Stimulated activated CD4-positive, alpha-beta T cell treated with anti-CD3 and anti-CD28 coated beads, Interleukin-1b, Interleukin-23, amount 100 ng/mL, for 4 hours (primary cell): Measurements from ENCODE around the gene HNRNPR.
"Not testable (repeated sequence)": the region's sequence is repeated elsewhere in the genome, so short reads cannot be mapped to it uniquely, and the experiment has no call there.

Source experiments
- DNase-seq, 2 donors: peaks; one replicate each; pipeline ENCODE4 v3.0.0-alpha.2; 2020; ENCODE audit warnings: low read depth in 2 of 2

HNRNPR gene

DNA sequence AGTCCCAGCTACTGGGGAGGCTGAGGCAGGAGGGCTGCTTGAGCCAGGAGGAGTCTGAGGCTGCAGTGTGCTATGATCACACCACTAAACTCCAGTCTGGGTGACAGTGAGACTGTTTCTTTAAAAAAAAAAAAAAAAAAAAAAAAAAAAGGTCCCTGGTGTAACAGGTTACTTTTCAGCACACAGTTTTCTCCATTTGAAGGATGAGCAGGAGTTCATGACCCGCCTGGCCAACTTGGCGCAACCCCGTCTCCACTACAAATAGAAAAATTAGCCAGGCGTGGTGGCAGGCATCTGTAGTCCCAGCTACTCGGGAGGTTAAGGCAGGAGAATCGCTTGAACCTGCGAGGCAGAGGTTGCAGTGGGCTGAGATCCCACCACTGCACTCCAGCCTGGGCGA, 12.4 kb downstream of the HNRNPR start:
- DNase-seq, result no peak

DNA sequence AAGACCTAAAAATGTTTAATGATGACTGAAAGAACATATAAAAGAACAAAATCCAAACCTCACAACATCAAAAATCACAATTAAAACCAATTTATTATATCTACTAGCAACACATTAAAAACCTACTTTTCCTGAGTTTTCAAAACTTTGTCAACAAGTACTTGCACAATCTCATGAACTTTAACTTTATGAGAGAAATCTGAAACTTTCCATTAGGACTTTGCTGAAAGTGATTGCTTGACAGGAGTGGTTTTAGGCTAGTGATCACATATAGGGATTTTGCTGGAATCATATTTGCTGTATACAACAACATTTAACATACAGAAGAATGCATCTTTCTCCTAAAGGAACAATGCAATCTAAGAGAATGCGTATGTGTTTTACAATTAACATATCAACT, 13.2 kb downstream of the HNRNPR start:
- no peak for DNase-seq

DNA sequence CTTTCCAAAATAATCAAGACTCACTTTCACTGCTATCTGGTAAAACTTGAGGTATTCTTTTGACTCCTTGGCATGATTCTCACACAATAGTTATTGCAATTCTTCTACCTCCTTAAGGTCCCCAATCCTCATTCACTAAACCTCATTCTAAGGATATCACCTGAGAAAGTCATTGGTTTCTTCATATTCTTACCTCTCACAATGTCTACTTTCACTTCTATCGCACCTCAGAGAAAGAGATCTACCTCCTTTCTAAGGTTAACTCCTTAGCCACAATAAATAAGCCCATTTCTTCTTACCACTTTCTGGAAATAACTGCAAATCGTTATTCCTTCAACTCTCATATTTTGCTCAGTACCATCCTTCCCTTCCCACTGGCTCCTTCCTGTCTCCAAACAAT, 18.7 kb downstream of the HNRNPR start:
- DNase-seq, result no peak

DNA sequence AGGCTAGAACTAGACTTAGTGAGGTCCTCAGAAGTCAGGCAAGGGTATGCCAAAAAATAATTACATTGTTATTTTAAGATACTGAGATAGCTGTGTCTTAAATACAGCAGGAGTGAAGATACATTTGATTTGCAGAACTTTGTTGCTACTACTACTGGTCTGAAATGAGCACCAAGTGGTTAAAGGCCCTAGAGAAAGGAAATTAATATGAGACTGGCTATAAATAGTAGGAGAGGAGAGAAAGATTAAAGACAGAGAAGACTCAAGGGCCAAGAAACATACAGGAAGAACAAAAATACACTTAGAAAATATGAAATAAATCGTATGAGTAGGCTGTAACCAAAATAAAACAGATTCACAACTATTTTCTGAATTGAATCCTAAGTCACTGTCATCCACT, 21.3 kb downstream of the HNRNPR start:
- DNase-seq, result no peak

DNA sequence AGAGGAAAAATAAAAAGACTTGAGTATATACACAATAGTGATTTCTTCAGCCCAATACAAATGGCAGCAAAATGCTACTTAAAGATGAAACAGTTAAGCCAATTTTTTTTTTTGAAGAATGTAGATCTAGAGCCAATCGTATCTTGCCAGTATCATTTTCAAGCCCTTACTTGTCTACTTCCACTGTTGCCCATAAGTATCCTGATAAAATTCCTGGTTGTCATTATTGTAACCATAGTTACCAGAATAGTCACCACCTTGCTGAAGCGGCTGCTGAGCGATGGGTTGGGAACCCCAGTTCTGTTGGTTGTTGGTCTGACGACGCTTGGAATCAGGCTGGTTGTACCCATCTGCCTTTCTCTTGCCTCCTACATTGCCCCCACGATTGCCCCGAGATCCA, 33.8 kb downstream of the HNRNPR start:
- not testable (repeated sequence) for DNase-seq

DNA sequence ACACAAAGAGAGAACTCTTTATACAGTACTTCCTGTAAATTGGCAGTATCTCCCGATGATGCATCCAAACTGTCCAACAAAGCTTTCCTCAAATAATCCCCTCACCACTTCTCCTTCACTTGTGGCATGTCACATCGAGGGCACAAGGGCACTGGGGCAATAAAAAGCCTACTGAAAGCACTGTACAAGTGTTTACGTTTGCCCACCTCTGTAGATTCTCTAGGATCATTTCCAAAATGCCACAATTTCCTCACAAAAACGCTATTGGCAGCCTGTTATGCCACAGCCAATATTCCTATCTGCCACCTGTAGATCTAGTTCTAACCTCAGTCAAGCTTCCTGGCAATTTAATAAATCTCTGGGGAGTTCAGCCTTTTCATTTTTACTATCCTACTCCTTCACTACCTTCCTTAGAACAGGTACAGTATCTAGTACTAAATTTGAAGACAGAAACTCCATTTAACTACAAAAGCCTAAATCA, 39.9 kb downstream of the HNRNPR start:
- DNase-seq, result no peak

DNA sequence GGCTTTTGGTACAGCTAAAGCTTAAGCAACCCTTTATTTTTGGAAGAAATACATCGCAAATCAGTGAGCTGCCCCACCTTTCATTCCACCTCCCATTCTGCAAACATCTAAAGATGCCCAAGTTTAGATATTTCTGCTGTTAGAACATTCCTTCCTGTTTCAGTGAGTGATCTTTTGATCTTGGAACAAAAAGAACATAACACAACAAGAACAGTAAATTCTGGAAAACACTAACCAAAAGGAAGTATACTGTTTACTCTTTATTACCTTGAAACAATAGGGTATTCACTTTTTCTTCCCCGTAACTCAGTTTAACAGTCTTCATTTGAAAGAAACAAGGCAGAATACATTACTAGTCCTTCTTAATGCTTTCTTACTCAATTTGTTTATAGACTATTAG, 40.6 kb downstream of the HNRNPR start:
- no peak for DNase-seq

DNA sequence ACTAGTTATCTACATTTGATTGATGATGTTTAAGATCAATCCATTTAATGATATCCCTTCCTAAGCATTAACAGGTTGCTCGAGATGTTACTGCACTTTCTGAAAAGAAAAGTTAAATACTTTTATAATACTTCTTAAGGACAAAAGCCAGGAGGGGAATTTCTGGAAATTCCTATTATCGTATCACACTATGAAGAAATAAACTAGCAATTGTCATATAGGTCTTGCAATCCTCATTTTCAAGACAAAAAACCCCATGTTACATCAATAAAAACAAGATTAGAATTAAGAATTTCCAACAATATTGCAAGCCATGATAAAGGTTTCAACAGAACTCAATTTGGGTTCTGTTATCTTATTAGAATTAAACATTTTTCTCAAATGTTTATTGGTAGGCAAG, 47.2 kb downstream of the HNRNPR start:
- DNase-seq, result no peak

DNA sequence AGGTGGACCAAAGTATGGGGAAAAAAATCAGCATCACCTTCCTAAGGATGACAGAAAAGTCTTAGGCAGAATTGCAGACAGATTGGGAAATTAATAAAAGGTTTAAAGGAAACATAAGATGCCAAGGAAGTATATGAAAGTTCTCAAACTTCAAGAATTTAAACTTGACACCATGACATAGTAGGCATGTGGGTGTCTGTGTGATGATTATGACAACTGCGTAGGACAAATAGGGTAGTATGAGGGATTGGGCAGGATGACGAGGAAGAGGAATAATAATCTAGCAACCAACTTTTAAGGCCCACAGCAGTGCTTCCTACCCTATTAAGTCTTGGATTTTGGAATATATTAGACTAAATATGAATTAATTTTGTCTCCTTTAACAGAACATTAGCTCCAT, 52.4 kb downstream of the HNRNPR start:
- no peak for DNase-seq

DNA sequence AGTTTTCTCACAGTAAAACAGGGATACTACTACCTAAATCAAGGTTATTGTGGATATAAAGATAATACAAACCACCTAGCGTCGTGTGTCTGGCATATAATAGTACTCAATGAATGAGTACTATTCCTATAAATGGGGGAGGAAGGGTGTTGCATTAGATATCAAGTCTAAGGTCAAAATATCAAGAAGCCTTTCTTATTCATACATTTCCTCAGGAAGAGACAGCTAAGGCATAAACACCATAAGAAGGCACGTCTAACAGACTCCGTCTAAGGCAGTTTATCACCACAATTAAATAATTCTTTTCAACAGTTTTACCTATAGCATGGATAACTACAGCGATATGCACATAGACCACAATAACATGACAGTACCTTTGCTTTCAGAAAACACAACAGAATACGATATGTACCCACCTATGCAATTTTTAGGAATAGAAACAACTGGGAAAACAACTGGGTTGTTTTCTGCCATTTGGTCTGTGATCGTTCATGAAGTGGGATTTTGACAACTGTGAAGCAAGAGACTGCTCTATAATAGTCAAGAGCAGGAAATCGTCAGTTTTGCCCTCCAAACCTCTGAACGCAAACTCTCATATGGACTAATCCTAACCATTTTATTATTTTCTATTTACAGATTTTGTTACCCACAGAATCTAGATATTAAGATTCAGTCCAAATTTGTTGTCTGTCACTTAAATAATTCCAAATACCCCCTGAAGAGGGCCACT, 53.1 kb downstream of the HNRNPR start:
- no peak for DNase-seq

DNA sequence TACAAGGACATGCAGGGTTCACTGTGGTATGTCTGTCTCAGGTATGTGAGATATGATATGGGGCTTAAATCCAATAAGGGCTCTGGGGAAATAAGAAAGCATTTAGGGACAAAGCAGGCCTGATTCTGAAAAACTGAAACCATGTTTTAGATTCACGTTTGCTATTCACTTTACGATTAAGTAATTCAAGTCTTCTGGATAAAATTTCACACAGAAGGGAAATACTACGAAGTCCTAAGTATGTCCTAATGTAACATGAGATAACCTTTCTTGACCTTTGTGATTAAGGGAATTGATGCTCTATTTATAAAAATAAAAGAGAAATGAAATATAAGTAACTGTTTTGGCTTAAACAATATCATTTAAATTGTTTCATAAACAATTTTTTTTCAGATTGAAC, 55.4 kb downstream of the HNRNPR start:
- DNase-seq, result no peak

DNA sequence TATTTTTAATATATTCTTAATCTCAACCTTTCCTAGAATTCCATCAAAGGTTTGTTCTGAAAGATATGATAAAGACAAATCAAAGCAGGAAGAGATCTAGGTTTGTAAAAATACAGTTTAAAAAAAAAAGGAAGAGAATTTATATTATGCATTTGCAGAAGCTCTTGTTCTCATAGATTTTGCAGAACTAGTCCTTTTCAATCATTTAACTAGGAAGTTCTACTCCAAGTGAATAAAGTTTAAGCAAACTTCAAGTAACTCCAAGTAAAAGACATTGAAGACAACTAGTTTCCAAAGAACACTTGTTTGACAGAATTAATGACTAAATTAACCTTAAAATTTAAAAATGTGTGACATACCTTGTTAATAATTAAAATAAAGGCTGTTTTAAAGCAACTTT, 55.9 kb downstream of the HNRNPR start:
- no peak for DNase-seq

DNA sequence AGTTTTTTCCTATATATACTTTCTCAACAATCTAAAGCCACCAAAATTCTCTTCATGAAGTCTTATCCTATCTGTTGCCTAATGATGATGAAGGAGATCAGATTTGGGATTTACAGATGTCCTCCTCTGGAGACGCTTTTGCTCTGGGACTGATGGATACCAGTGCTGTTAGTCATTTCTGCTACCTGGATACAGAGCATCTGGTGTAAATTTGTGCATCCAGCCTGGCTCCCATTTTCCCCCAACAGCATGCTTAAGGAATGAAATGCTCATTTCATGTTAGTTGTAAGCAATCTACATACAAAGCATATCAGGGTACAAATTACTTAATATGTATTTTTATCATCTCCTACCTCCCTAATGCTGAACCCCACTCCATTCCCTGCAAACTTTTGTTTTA, 57.7 kb downstream of the HNRNPR start:
- no peak for DNase-seq

DNA sequence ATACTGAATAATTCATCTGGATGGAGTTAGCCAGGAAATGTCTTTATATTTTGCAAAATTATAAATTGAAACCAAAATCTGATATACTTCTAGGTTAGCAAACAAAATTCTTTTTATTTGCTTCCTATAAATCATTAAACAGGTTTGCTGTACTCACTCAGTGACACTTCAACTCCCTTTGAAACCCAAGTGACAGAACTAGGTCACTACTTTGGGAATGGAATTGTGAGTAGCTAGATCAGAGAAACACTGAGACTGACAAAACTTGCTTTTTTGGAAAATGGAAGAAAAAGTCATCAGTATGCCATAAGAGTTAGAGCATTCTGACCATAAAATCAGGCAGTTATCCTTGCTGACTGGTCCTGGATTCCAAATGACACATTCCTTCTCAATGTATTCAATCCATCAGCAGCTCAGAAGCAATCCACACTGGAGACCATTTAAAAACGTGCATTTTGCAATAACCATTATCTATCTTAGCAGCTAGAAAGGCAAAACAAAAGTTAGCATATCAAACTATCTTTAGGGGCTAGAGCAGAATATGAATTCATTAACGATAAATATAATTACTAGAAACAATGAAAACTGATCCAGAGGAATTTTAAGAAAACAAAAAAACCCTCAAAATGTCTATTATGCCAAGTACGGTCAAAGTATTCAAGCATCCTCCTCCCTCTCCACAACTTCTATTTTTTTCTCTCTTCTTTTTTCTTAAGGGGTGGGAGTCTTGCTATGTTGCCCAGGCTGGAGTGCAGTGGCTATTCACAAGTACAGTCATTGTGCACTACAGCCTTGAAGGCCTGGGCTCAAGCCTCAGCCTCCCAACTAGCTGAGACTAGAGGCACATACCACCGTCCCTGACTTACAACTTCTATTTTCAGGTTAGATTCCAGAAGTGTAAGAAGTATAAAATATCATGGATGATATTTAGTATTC, 60.1 kb downstream of the HNRNPR start:
- DNase-seq, result no peak

DNA sequence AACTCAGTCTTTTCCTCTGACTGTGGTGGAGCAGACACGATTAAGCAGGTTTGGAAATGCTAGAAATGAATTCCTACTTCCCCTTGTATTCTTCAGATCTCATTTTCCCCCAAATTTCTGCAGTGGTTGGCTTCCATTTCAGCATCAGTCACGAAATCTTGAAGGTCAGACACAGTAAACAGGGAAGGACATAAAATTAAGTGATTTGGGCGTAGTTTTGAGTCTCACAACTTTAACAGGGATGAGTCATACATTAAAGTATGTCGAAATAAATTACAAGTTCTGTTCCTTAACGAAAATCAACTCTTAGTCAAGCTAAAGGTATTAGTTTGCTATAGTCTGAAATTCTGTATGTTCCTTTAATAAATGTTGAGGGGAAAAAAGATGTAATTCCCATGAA, 61.1 kb downstream of the HNRNPR start:
- no peak for DNase-seq

DNA sequence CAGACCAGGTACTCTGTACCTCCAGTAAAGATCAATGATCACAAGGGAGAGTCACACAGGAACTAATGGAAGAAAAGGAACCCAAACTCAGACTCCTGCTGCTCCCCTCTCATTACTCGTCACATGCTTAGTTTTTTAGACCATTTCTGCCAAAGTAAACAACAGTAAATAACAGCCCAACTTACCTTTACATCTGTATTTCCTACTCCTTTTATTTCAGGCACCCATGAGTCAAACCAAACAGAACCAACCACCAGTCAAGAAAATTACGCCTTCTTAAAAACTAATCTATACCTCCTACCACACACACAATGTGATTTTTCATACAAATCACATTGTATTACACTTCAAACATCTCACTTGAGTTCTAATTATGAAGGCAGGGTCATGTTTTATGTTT, 65.4 kb downstream of the HNRNPR start:
- no peak for DNase-seq

DNA sequence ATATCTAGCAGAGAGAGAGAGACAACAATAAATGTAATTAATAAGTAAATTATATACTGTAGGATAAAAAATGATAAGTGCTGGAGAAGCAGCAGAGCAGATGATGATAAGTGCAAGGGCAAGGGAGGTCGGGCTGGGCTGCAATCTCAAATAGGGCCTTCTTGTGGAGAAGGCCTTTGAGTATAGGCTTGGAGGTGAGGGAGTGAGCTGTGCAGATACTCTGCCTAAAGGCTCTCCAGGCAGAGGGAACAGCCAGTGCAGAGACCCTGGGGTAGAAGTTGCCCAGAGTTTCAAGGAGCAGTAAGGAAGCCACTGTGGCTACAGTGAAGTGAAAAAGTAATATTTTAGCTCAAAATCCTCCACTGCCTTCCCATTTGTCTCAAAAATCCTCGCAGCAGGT, 67.6 kb downstream of the HNRNPR start:
- no peak for DNase-seq

DNA sequence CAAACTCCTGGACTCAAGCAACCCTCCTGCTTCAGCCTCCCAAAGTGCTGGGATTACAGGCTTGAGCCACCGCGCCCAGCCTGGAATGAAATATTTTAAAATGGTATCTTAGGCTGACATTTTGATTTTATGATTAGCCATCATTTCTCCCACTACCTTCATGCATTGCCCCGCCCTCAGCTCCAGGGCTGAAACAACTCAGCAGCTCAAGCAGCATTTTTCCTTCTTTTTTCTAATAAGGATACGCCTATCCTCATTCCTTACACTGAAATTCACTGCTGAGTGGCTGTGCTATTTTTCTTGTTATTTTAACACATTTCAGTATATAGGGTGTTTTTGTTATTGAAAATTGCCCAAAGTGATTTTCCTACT, 70.0 kb downstream of the HNRNPR start:
- DNase-seq, result no peak

DNA sequence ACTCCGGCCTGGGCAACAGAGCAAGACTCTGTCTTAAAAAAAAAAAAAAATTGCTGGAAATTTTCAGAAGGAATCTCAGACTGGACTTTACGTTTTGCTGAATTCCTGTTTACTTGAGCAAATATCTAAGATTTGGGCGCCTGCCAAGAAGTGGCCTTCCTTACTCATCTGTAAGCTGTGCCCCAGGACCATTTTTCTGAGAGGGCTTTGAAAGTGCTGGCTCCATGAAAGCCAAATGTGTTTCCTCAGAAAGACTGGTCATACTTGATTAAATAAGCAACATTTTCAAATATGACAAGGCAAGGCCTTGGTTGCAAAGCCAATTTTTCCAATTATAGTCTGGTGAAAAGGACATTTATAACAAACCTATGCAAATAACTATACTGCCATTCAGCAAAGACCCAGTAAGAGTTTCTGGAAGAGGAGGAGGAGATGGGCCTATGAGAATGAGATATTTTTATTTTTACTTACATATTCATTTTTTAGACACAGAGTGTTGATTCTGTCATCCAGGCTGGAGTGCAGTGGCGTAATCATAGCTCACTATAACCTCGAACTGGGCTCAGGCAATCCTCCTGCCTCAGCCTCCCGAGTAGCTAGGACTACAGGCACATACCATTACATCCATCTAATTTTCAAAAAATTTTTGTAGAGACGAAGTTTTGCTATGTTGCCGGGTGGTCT, 70.5 kb downstream of the HNRNPR start:
- DNase-seq, result no peak

DNA sequence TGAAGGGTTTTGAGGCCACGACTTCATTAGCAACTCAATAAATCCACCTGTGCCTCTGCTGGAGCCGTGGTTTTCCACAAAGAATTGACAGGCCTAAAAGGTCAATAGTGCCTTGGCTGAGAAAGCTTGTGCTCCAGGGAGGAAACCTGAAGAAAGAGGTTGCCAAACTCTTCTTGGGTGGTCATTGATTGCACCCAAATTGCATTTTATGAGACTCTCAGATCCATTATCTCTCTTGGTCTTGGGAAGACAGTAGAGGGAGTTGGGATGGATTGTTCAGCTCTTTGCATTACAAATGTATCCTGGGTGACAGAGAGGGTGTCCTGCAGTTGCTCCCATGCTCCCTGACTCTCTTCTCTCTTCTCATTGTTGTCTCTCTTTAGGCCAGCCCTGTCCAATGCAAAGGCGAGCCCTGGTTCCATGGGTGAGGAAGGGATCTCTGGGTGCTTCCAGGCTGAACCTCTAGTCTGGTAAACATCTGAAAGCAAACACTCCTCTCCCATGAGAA, 80.7 kb downstream of the HNRNPR start:
- DNase-seq, result no peak

DNA sequence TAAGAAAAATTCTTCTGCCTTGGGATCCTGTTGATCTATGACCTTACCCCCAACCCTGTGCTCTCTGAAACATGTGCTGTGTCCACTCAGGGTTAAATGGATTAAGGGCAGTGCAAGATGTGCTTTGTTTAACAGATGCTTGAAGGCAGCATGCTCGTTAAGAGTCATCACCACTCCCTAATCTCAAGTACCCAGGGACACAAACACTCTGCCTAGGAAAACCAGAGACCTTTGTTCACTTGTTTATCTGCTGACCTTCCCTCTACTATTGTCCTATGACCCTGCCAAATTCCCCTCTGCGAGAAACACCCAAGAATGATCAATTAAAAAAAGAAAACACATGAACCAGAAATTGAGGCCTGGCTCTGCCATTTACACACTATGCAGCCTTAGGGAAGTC, 86.0 kb downstream of the HNRNPR start:
- not testable (repeated sequence) for DNase-seq

DNA sequence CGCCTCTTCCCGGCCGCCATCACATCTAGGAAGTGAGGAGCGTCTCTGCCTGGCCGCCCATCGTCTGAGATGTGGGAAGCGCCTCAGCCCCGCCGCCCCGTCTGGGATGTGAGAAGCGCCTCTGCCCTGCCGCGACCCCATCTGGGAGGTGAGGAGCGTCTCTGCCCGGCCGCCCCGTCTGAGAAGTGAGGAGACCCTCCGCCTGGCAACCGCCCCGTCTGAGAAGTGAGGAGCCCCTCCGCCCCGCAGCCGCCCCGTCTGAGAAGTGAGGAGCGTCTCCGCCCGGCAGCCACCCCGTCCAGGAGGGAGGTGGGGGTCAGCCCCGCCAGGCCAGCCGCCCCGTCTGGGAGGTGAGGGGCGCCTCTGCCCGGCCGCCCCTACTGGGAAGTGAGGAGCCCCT, 86.7 kb downstream of the HNRNPR start:
- DNase-seq, result not testable (repeated sequence)
